ENCODE measurements around the gene MKRN2OS.

MKRN2OS gene

GRCh38 chr3:12579456-12579855 is 34.2 kb upstream of the MKRN2OS start:
- DNase-seq (ENCODE audit: low spot score) (no peak), ATAC-seq (ENCODE audit: low read depth) (no peak)
- no peak overlapping the region for H3K27ac ChIP-seq (ENCODE audit: poor library complexity, severe bottlenecking)
- no peaks in the 10 kb centered on the region for H3K9me3 ChIP-seq (ENCODE audit: severe bottlenecking)
- no peak overlapping the region for H3K4me3 ChIP-seq (ENCODE audit: severe bottlenecking)
- peaks cover 81% of the 10 kb centered on the region for H3K36me3 ChIP-seq (ENCODE audit: low read depth)
- no peaks in the 10 kb centered on the region for H3K27me3 ChIP-seq (ENCODE audit: insufficient read depth, poor library complexity, severe bottlenecking)
- H3K4me1 ChIP-seq (ENCODE audit: insufficient read depth, poor library complexity, severe bottlenecking) = no peaks in the 10 kb centered on the region
- no peak for TF ChIP-seq CTCF (IDR thresholded peaks at IDR 0.05; ENCODE audit: poor library complexity, severe bottlenecking)

- ATAC-seq (ENCODE audit: low read depth) (no peak), DNase-seq (ENCODE audit: low spot score) (no peak)
- no peak overlapping the region for H3K4me3 ChIP-seq (ENCODE audit: severe bottlenecking)
- peak; percentile 16 for TF ChIP-seq CTCF (IDR thresholded peaks at IDR 0.05; ENCODE audit: poor library complexity, severe bottlenecking)
- peaks cover 79% of the 10 kb centered on the region for H3K36me3 ChIP-seq (ENCODE audit: low read depth)
- no peak overlapping the region for H3K27ac ChIP-seq (ENCODE audit: poor library complexity, severe bottlenecking)
- no peaks in the 10 kb centered on the region for H3K4me1 ChIP-seq (ENCODE audit: insufficient read depth, poor library complexity, severe bottlenecking)
- H3K27me3 ChIP-seq (ENCODE audit: insufficient read depth, poor library complexity, severe bottlenecking) = no peaks in the 10 kb centered on the region
- no peaks in the 10 kb centered on the region for H3K9me3 ChIP-seq (ENCODE audit: severe bottlenecking)
These were observed 33.4 kb upstream of the MKRN2OS start for GRCh38 chr3:12578742-12579141.

- no peaks in the 10 kb centered on the region for H3K27me3 ChIP-seq (ENCODE audit: insufficient read depth, poor library complexity, severe bottlenecking)
- DNase-seq (ENCODE audit: low spot score) = no peak
- no peaks in the 10 kb centered on the region for H3K4me1 ChIP-seq (ENCODE audit: insufficient read depth, poor library complexity, severe bottlenecking)
- H3K4me3 ChIP-seq (ENCODE audit: severe bottlenecking) = no peak overlapping the region
- H3K27ac ChIP-seq (ENCODE audit: poor library complexity, severe bottlenecking) = no peak overlapping the region
- no peaks in the 10 kb centered on the region for H3K9me3 ChIP-seq (ENCODE audit: severe bottlenecking)
- peaks cover 78% of the 10 kb centered on the region for H3K36me3 ChIP-seq (ENCODE audit: low read depth)
- ATAC-seq (ENCODE audit: low read depth) = no peak
- TF ChIP-seq CTCF (IDR thresholded peaks at IDR 0.05; ENCODE audit: poor library complexity, severe bottlenecking) = no peak
These were observed 32.1 kb upstream of the MKRN2OS start for GRCh38 chr3:12577379-12577778.

- ATAC-seq (ENCODE audit: low read depth) (no peak), DNase-seq (ENCODE audit: low spot score) (no peak)
- no peak for TF ChIP-seq CTCF (IDR thresholded peaks at IDR 0.05; ENCODE audit: poor library complexity, severe bottlenecking)
- no peaks in the 10 kb centered on the region for H3K9me3 ChIP-seq (ENCODE audit: severe bottlenecking)
- H3K27me3 ChIP-seq (ENCODE audit: insufficient read depth, poor library complexity, severe bottlenecking) = no peaks in the 10 kb centered on the region
- no peak overlapping the region for H3K27ac ChIP-seq (ENCODE audit: poor library complexity, severe bottlenecking)
- H3K4me1 ChIP-seq (ENCODE audit: insufficient read depth, poor library complexity, severe bottlenecking) = no peaks in the 10 kb centered on the region
- peaks cover 90% of the 10 kb centered on the region for H3K36me3 ChIP-seq (ENCODE audit: low read depth)
- H3K4me3 ChIP-seq (ENCODE audit: severe bottlenecking) = no peak overlapping the region
These were observed 29.4 kb upstream of the MKRN2OS start for GRCh38 chr3:12574661-12575060.

- Histone ChIP-seq H3K27ac (ENCODE audit: poor library complexity, severe bottlenecking) (no peak overlapping the region), H3K27me3 (ENCODE audit: insufficient read depth, poor library complexity, severe bottlenecking) (no peaks in the 10 kb centered on the region), H3K36me3 (ENCODE audit: low read depth) (peaks cover 88% of the 10 kb centered on the region), H3K4me1 (ENCODE audit: insufficient read depth, poor library complexity, severe bottlenecking) (no peaks in the 10 kb centered on the region), H3K9me3 (ENCODE audit: severe bottlenecking) (no peaks in the 10 kb centered on the region), H3K4me3 (ENCODE audit: severe bottlenecking) (no peak overlapping the region)
- ATAC-seq (ENCODE audit: low read depth) = no peak; the same call in 2 of the 3 replicates
- no peak for TF ChIP-seq CTCF (IDR thresholded peaks at IDR 0.05; ENCODE audit: poor library complexity, severe bottlenecking)
- no peak for DNase-seq (ENCODE audit: low spot score)
These were observed 28.8 kb upstream of the MKRN2OS start for GRCh38 chr3:12574131-12574530.
